Trophoblast cell (in vitro differentiated cells and primary cell): ENCODE data around the gene DCAF10.
A peak's percentile ranks its signal among the peaks of the same experiment; 100 is the strongest.

Experiments used
- DNase-seq, 2 donors: peaks; one replicate each; pipeline ENCODE4 v3.0.0-alpha.2; 2016
- H2AFZ ChIP-seq: 2 replicates; pipeline ENCODE4 v1.6.1; 2013; ENCODE audit warnings: low read length, moderate library complexity, mild to moderate bottlenecking; ENCODE audit not compliant: insufficient read depth, poor library complexity
- H2AK5ac ChIP-seq: 2 replicates; pipeline ENCODE4 v1.6.1; 2013; ENCODE audit warnings: mild to moderate bottlenecking, low read length
- H2BK120ac ChIP-seq: 2 replicates; pipeline ENCODE4 v1.6.1; 2013; ENCODE audit warnings: low read length, mild to moderate bottlenecking, moderate library complexity; ENCODE audit not compliant: insufficient read depth, poor library complexity
- H2BK12ac ChIP-seq: 2 replicates; pipeline ENCODE4 v1.6.1; 2013; ENCODE audit warnings: mild to moderate bottlenecking, low read length, moderate library complexity
- H2BK5ac ChIP-seq: 2 replicates; pipeline ENCODE4 v1.6.1; 2013; ENCODE audit warnings: low read length, low read depth, moderate library complexity, mild to moderate bottlenecking; ENCODE audit not compliant: poor library complexity
- H3K14ac ChIP-seq: 2 replicates; pipeline ENCODE4 v1.6.1; 2013; ENCODE audit warnings: mild to moderate bottlenecking, low read length
- H3K18ac ChIP-seq: 2 replicates; pipeline ENCODE4 v1.6.1; 2013; ENCODE audit warnings: mild to moderate bottlenecking, low read length
- H3K23ac ChIP-seq: 2 replicates; pipeline ENCODE4 v1.6.1; 2013; ENCODE audit warnings: low read length
- H3K27ac ChIP-seq: 2 replicates; pipeline ENCODE4 v1.5.1; 2013; ENCODE audit warnings: low read depth, mild to moderate bottlenecking, inconsistent platforms, low read length, moderate library complexity
- H3K27me3 ChIP-seq: 2 replicates; pipeline ENCODE4 v1.6.1; 2013; ENCODE audit warnings: inconsistent platforms, mild to moderate bottlenecking, low read length, moderate library complexity; ENCODE audit not compliant: insufficient read depth
- H3K36me3 ChIP-seq, 2 experiments: 1 replicate in 1 of 2; 2 replicates in 1 of 2; pipeline ENCODE4 v1.6.1; 2013; ENCODE audit warnings: low read length in 2 of 2, mild to moderate bottlenecking in 2 of 2, moderate library complexity in 1 of 2; ENCODE audit not compliant: insufficient read depth in 2 of 2, control insufficient read depth in 1 of 2
- H3K4ac ChIP-seq: 2 replicates; pipeline ENCODE4 v1.6.1; 2013; ENCODE audit warnings: low read depth, mild to moderate bottlenecking, low read length, moderate library complexity
- H3K4me1 ChIP-seq, 2 experiments: 1 replicate in 1 of 2; 2 replicates in 1 of 2; pipeline ENCODE4 v1.6.1; 2013; ENCODE audit warnings: low read length in 2 of 2, mild to moderate bottlenecking in 2 of 2, moderate library complexity in 1 of 2; ENCODE audit not compliant: insufficient read depth in 2 of 2, control insufficient read depth in 1 of 2
- H3K4me2 ChIP-seq: 2 replicates; pipeline ENCODE4 v1.6.1; 2013; ENCODE audit warnings: inconsistent platforms, mild to moderate bottlenecking, low read length, moderate library complexity
- H3K4me3 ChIP-seq: 2 replicates; pipeline ENCODE4 v1.5.1; 2013; ENCODE audit warnings: mild to moderate bottlenecking, low read depth, low read length, inconsistent platforms
- H3K79me1 ChIP-seq: one replicate; pipeline ENCODE4 v1.6.1; 2013; ENCODE audit warnings: low read length
- H3K79me2 ChIP-seq: 2 replicates; pipeline ENCODE4 v1.6.1; 2013; ENCODE audit warnings: low read length, mild to moderate bottlenecking; ENCODE audit not compliant: control insufficient read depth, insufficient read depth, poor library complexity
- H3K9ac ChIP-seq: 2 replicates; pipeline ENCODE4 v1.6.1; 2013; ENCODE audit warnings: mild to moderate bottlenecking, low read length
- H3K9me3 ChIP-seq: 2 replicates; pipeline ENCODE4 v1.6.1; 2013; ENCODE audit warnings: low read depth, mild to moderate bottlenecking, control low read depth, inconsistent platforms, low read length; ENCODE audit not compliant: insufficient read depth
- H4K12ac ChIP-seq: 2 replicates; pipeline ENCODE4 v1.6.1; 2013; ENCODE audit warnings: low read depth, mild to moderate bottlenecking, low read length, moderate library complexity
- H4K8ac ChIP-seq: 2 replicates; pipeline ENCODE4 v1.6.1; 2013; ENCODE audit warnings: low read depth, mild to moderate bottlenecking, low read length, moderate library complexity
- H4K91ac ChIP-seq: one replicate; pipeline ENCODE4 v1.6.1; 2013; ENCODE audit warnings: low read depth, mild to moderate bottlenecking, low read length, moderate library complexity
- WGBS: extraction: QIAGEN DNeasy Blood & Tissue Kit; methylation state at CpG from one replicate; pipeline ENCODE4 v1.1.7; 2013; ENCODE audit warnings: missing lambda C conversion rate; ENCODE audit not compliant: insufficient read length, insufficient coverage; ENCODE audit errors: extremely low coverage; 5-methylcytosine and 5-hydroxymethylcytosine counted together

Gene DCAF10

DNA sequence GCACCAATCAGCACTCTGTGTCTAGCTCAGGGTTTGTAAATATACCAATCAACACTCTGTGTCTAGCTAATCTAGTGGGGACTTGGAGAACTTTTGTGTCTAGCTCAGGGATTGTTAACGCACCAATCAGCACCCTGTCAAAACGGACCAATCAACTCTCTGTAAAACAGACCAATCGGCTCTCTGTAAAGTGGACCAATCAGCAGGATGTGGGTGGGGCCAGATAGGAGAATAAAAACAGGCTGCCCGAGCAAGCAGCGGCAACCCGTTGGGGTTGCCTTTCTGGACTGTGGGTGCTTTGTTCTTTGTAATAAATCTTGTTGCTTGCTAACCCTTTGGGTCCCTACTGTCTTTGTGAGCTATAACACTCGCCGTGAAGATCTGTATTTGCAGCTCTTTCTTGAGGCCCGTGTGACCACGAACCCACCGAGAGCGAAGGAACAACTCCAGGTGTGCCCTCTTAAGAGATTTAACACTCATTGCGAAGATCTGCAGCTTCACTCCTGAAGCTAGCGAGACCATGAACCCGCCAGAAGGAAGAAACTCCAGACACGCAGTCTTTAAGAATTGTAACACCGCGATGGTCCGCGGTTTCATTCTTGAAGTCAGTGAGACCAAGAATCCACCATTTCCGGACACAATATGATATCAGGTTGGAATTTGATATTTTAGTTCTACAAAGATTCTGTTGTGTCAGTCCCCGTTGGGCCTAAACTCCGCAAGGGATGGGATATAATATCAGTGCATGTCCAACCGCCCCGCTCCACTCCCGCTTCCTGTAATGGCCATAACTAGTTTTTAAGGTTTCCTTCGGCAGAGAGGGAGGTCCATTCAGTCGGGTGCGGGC, 47.7 kb upstream of the DCAF10 start:
- no peak overlapping the region for H3K9ac ChIP-seq
- no peak overlapping the region for H2BK12ac ChIP-seq
- no peaks in the 10 kb centered on the region for H3K9me3 ChIP-seq
- no peak for DNase-seq
- H4K8ac ChIP-seq = peak overlapping the region; percentile 96
- H3K4me3 ChIP-seq = no peak overlapping the region
- no peak overlapping the region for H3K23ac ChIP-seq
- H3K4ac ChIP-seq = no peak overlapping the region
- WGBS = no CpG with 5 or more reads among the region's 29 CpGs
- peaks cover 4% of the 10 kb centered on the region for H3K79me2 ChIP-seq
- peaks cover 4% of the 10 kb centered on the region for H3K79me1 ChIP-seq
- no peak overlapping the region for H3K14ac ChIP-seq
- no peaks in the 10 kb centered on the region for H3K27me3 ChIP-seq
- H4K12ac ChIP-seq = no peak overlapping the region
- H3K4me2 ChIP-seq = peak overlapping the region; percentile 100
- no peak overlapping the region for H3K18ac ChIP-seq
- H4K91ac ChIP-seq = no peak overlapping the region
- no peak overlapping the region for H2AK5ac ChIP-seq
- peak overlapping the region; percentile 69 for H2AFZ ChIP-seq
- peaks cover 0 to 8% of the 10 kb centered on the region in 2 experiments for H3K4me1 ChIP-seq
- H2BK5ac ChIP-seq = no peak overlapping the region
- H2BK120ac ChIP-seq = no peak overlapping the region
- no peak overlapping the region for H3K27ac ChIP-seq
- peaks cover 2% of the 10 kb centered on the region in 2 experiments for H3K36me3 ChIP-seq

DNA sequence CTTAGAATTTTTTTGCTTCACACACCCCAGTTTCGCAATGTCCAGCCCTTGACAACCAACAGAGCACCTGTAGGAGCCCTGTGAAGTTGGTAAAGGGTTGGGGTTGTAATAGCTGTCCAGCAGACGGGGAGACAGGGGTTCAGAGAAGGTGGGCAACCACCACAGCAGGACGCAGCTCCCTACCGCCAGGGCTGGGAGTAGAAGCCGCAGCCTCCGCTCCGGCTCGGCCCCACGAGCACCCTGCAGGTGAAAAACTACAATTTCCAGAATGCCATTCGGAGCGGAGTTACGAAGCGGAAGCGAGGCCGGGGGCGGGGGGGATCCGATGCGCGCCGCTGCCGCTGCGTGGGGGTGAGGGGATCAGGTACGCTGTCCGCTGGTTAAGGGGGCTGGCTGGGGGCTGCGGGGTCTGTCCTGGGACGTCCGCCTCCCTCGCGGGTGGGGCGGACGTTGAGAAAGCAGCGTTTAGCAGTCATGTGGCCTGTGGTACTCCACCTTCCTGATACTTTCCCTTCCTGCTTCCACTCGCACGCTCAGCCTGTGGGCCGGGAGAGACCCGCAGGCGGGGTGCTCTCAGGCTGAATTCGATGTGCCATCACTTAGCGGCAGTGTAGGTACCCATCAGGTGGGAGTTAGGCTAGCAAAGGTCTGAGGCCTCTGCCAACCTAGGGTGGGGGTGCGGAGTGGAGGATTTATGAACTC, 47.0 kb upstream of the DCAF10 start, which contains the start of gene TRMT10B:
TSS of gene TRMT10B (plus strand) at position 317 of the 702 bp plus-strand sequence. CDS start 8,127 bp downstream, outside the sequence.
- Histone ChIP-seq H3K36me3 (peaks cover 2% of the 10 kb centered on the region in 2 experiments), H3K18ac (peak within 1 kb of the TSS; percentile 13), H3K4me2 (peak within 1 kb of the TSS; percentile 100), H3K9me3 (no peaks in the 10 kb centered on the region), H4K8ac (peak within 1 kb of the TSS; percentile 96), H3K9ac (peak within 1 kb of the TSS; percentile 88), H3K79me1 (peaks cover 4% of the 10 kb centered on the region), H3K27me3 (no peaks in the 10 kb centered on the region), H2BK12ac (no peak within 1 kb of the TSS), H3K4ac (peak within 1 kb of the TSS; percentile 8), H4K91ac (peak within 1 kb of the TSS; percentile 22), H3K27ac (no peak within 1 kb of the TSS), H3K79me2 (peaks cover 4% of the 10 kb centered on the region), H2AK5ac (no peak within 1 kb of the TSS), H3K4me3 (peak within 1 kb of the TSS; percentile 84), H2BK5ac (no peak within 1 kb of the TSS), H2BK120ac (no peak within 1 kb of the TSS), H3K14ac (peak within 1 kb of the TSS; percentile 16), H3K4me1 (peaks cover 0 to 8% of the 10 kb centered on the region in 2 experiments), H2AFZ (peak within 1 kb of the TSS; percentile 69), H4K12ac (peak within 1 kb of the TSS; percentile 92), H3K23ac (no peak within 1 kb of the TSS)
- no CpG with 5 or more reads among the region's 40 CpGs for WGBS
- DNase-seq = peak; percentile 39 to 74

DNA sequence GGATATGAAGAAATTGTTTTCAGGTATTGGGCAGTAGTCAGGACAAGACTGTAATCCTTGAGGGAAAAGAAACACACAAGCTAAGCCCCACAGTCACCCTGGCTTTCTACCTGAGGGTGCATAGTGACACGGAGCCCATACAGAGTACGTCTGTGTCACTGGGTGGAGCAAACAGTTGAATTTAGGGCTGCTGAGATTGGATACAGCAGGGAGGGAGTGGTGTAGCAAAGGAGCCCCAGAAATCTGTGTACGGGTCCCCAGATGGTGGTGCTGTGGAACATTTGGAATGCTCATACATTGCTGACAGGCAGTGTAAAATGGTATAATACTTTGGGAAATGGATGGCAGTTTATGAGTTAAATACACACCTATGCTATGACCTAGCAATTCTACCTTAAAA, 41.9 kb upstream of the DCAF10 start:
- Histone ChIP-seq H2AK5ac (no peak overlapping the region), H3K18ac (no peak overlapping the region)

DNA sequence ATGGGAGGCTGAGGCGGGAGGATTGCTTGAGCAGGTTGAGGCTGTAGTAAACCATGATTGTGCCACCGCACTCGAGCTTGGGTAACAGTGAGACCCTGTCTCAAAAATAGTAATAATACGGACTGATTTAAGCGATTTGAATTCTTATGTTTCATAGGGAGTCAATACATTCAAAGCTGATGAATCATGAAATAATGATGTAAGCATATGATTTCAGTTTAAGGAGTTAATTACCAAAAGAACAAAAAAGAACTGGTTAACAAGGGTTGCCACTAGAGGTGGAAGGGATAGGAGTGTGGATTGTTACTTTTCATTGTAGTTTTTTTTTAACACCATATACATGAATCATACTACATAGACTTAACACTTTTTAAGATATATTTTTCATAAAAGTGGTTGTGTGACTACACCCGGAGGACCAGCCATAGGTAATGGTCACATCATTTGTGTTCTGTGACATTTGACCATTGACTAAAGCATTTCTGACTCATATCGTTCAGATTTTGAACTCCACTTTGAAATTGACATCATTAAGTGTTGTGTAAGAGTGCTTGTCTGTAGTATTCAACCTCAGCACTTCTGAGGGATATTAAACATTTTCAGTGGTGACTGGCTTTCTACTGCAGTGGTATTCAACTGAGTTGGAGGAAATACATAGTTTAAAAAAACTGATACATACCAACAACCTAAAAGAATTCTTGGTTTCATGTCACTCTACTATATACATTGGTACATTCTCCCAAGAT, 40.0 kb upstream of the DCAF10 start:
- H4K8ac ChIP-seq = no peak overlapping the region
- peak; percentile 35 to 87 for DNase-seq
- no peaks in the 10 kb centered on the region for H3K9me3 ChIP-seq
- no peak overlapping the region for H2BK5ac ChIP-seq
- H3K36me3 ChIP-seq = peaks cover 2% of the 10 kb centered on the region in 2 experiments
- H2BK12ac ChIP-seq = no peak overlapping the region
- no peaks in the 10 kb centered on the region for H3K4me1 ChIP-seq
- no peak overlapping the region for H3K14ac ChIP-seq
- H3K4me3 ChIP-seq = no peak overlapping the region
- H4K12ac ChIP-seq = no peak overlapping the region
- H3K79me1 ChIP-seq = no peaks in the 10 kb centered on the region
- no peak overlapping the region for H3K9ac ChIP-seq
- no peak overlapping the region for H3K27ac ChIP-seq
- no peak overlapping the region for H3K4ac ChIP-seq
- H3K23ac ChIP-seq = no peak overlapping the region
- no CpG with 5 or more reads among the region's 7 CpGs for WGBS
- no peak overlapping the region for H2BK120ac ChIP-seq
- no peak overlapping the region for H2AK5ac ChIP-seq
- no peak overlapping the region for H3K18ac ChIP-seq
- no peaks in the 10 kb centered on the region for H3K27me3 ChIP-seq
- H2AFZ ChIP-seq = no peak overlapping the region
- no peak overlapping the region for H4K91ac ChIP-seq
- H3K79me2 ChIP-seq = no peaks in the 10 kb centered on the region
- no peak overlapping the region for H3K4me2 ChIP-seq

More for the DNA sequence above, 41.9 kb upstream of the DCAF10 start:
- no peak overlapping the region for H2BK12ac ChIP-seq
- WGBS = no CpG with 5 or more reads among the region's 3 CpGs
- H2BK120ac ChIP-seq = no peak overlapping the region
- H3K36me3 ChIP-seq = peaks cover 2% of the 10 kb centered on the region in 2 experiments
- H3K4me2 ChIP-seq = no peak overlapping the region
- no peak overlapping the region for H4K8ac ChIP-seq
- no peak overlapping the region for H4K91ac ChIP-seq
- peaks cover 3% of the 10 kb centered on the region for H3K79me1 ChIP-seq
- no peak overlapping the region for H3K9ac ChIP-seq
- H3K4me3 ChIP-seq = no peak overlapping the region
- H3K27ac ChIP-seq = no peak overlapping the region
- no peak overlapping the region for H4K12ac ChIP-seq
- H3K79me2 ChIP-seq = peaks cover 3% of the 10 kb centered on the region
- H3K27me3 ChIP-seq = no peaks in the 10 kb centered on the region
- H2AFZ ChIP-seq = no peak overlapping the region
- no peak overlapping the region for H2BK5ac ChIP-seq
- no peak overlapping the region for H3K14ac ChIP-seq
- H3K23ac ChIP-seq = no peak overlapping the region
- no peaks in the 10 kb centered on the region for H3K9me3 ChIP-seq
- DNase-seq = no peak
- peaks cover 0 to 6% of the 10 kb centered on the region in 2 experiments for H3K4me1 ChIP-seq
- H3K4ac ChIP-seq = no peak overlapping the region
